SK-N-SH (cell line): ENCODE data around the gene MCM3AP. TPM values are rescaled to one million over a fixed set of nuclear protein-coding genes. Genes with fewer than 3 reads are reported as not detected.

Source experiments
- CTCF ChIA-PET: fragments of 300-600, 350-600 bp; formaldehyde crosslinking; extraction: SDS; loops from one replicate; lab custom pipeline; 2021; lab: Yijun Ruan, JAX
- POLR2A ChIA-PET: fragments of 350-600 bp; sonication (Branson Sonifier 250); formaldehyde crosslinking; extraction: SDS; loops from one replicate; lab custom pipeline; 2020; ENCODE audit warnings: antibody characterized with exemption, inconsistent platforms; lab: Yijun Ruan, JAX
- DNase-seq: peaks from one replicate; pipeline ENCODE4 v3.0.0; 2012
- H2AFZ ChIP-seq: fragments of 200-600 bp; sonication (generic); 2 replicates; pipeline ENCODE4 v1.8.1; 2016; ENCODE audit warnings: antibody characterized with exemption, mild to moderate bottlenecking, low read depth
- H3F3A ChIP-seq: fragments of 200-600 bp; sonication (generic); replicated peaks from 2 replicates; pipeline ENCODE3; 2016; ENCODE audit warnings: antibody characterized with exemption, mild to moderate bottlenecking; ENCODE audit not compliant: insufficient read depth
- H3K27ac ChIP-seq, 2 experiments: fragments of 200-500 bp in 1 of 2; fragments of 200-600 bp in 1 of 2; sonication (Bioruptor generic) in 1 of 2; sonication (generic), shearing (Covaris generic) in 1 of 2; 2 replicates each; pipeline versions ENCODE4 v1.5.1 to v1.6.1; 2014 to 2016; ENCODE audit warnings: low read depth in 2 of 2, inconsistent platforms in 1 of 2, low read length in 1 of 2, mild to moderate bottlenecking in 1 of 2, mixed read lengths in 1 of 2
- H3K27me3 ChIP-seq: fragments of 200-600 bp; sonication (generic), shearing (Covaris generic); 2 replicates; pipeline ENCODE4 v1.6.1; 2016; ENCODE audit warnings: mixed run types; ENCODE audit not compliant: insufficient read depth
- H3K36me3 ChIP-seq, 2 experiments: fragments of 200-500 bp in 1 of 2; fragments of 200-600 bp in 1 of 2; sonication (Bioruptor generic) in 1 of 2; sonication (generic) in 1 of 2; replicated peaks in 1 of 2; 2 replicates each; pipeline versions ENCODE3 to v1.5.1; 2014 to 2016; ENCODE audit warnings: low read length in 1 of 2, mild to moderate bottlenecking in 1 of 2; ENCODE audit not compliant: insufficient read depth in 2 of 2, control insufficient read depth in 1 of 2
- H3K4me1 ChIP-seq, 2 experiments: fragments of 200-500 bp in 1 of 2; fragments of 200-600 bp in 1 of 2; sonication (Bioruptor generic) in 1 of 2; sonication (generic), shearing (Covaris generic) in 1 of 2; 2 replicates each; pipeline versions ENCODE4 v1.5.1 to v1.6.1; 2014 to 2016; ENCODE audit warnings: low read depth in 1 of 2, low read length in 1 of 2, mixed run types in 1 of 2; ENCODE audit not compliant: insufficient read depth in 2 of 2, control insufficient read depth in 1 of 2
- H3K4me2 ChIP-seq: fragments of 200-600 bp; sonication (generic), shearing (Covaris generic); 2 replicates; pipeline ENCODE4 v1.6.1; 2017; ENCODE audit warnings: mixed run types
- H3K4me3 ChIP-seq, 2 experiments: fragments of 200-500 bp in 1 of 2; fragments of 200-600 bp in 1 of 2; sonication (Bioruptor generic) in 1 of 2; sonication (generic), shearing (Covaris generic) in 1 of 2; 2 replicates each; pipeline versions ENCODE4 v1.5.1 to v1.8.1; 2014 to 2016; ENCODE audit warnings: low read depth in 2 of 2, inconsistent platforms in 1 of 2, low read length in 1 of 2, mild to moderate bottlenecking in 1 of 2, mixed read lengths in 1 of 2, moderate library complexity in 1 of 2
- H3K79me2 ChIP-seq: fragments of 200-600 bp; sonication (generic); 2 replicates; pipeline ENCODE4 v1.8.1; 2017; ENCODE audit warnings: mild to moderate bottlenecking; ENCODE audit not compliant: insufficient read depth
- H3K9ac ChIP-seq: fragments of 200-600 bp; sonication (generic); 2 replicates; pipeline ENCODE4 v1.6.1; 2017; ENCODE audit warnings: mixed run types
- H3K9me2 ChIP-seq: fragments of 200-600 bp; sonication (generic); 2 replicates; pipeline ENCODE4 v1.6.1; 2017; ENCODE audit warnings: mixed run types
- H3K9me3 ChIP-seq: fragments of 200-600 bp; sonication (generic); 2 replicates; pipeline ENCODE4 v1.6.1; 2017; ENCODE audit warnings: mixed run types, mild to moderate bottlenecking, moderate library complexity
- H4K20me1 ChIP-seq: fragments of 200-600 bp; sonication (generic); 2 replicates; pipeline ENCODE4 v1.6.1; 2017; ENCODE audit warnings: mild to moderate bottlenecking, mixed run types; ENCODE audit not compliant: insufficient read depth
- EP300 ChIP-seq, 2 experiments: IDR thresholded peaks; 2 replicates each; pipeline versions ENCODE4 v1.4.0 to v1.6.1; 2012; ENCODE audit warnings: borderline replicate concordance in 1 of 2, low read depth in 1 of 2, low read length in 1 of 2
- FOXJ3 ChIP-seq: sonication (generic); formaldehyde crosslinking; IDR thresholded peaks from 2 replicates; pipeline ENCODE4 v1.5.1; 2020; ENCODE audit warnings: mild to moderate bottlenecking, missing genetic modification reagents
- FOXM1 ChIP-seq: IDR thresholded peaks from 2 replicates; pipeline ENCODE4 v1.4.0; 2012; ENCODE audit warnings: low read depth, mild to moderate bottlenecking
- GABPA ChIP-seq: IDR thresholded peaks from 2 replicates; pipeline ENCODE4 v1.4.0; 2012; ENCODE audit warnings: low read depth, mild to moderate bottlenecking
- GATA2 ChIP-seq: sonication (generic); formaldehyde crosslinking; IDR thresholded peaks from 2 replicates; pipeline ENCODE4 v1.5.0; 2020; ENCODE audit warnings: mild to moderate bottlenecking, missing genetic modification reagents
- IRF3 ChIP-seq: fragments of 150-350 bp; IDR thresholded peaks from 2 replicates; pipeline ENCODE4 v1.6.1; 2016; ENCODE audit warnings: mild to moderate bottlenecking, low read depth, low read length
- MEF2A ChIP-seq: IDR thresholded peaks from 2 replicates; pipeline ENCODE4 v1.4.0; 2012; ENCODE audit warnings: low read depth, borderline replicate concordance
- MXI1 ChIP-seq: IDR thresholded peaks from 2 replicates; pipeline ENCODE4 v1.6.1; 2012; ENCODE audit warnings: mild to moderate bottlenecking, low read depth, low read length, improper control_type of control experiment
- NFIC ChIP-seq: IDR thresholded peaks from 2 replicates; pipeline ENCODE4 v1.4.0; 2012; ENCODE audit warnings: borderline replicate concordance
- RAD21 ChIP-seq: IDR thresholded peaks from 2 replicates; pipeline ENCODE4 v1.6.1; 2012; ENCODE audit warnings: mild to moderate bottlenecking, low read length
- RCOR1 ChIP-seq: fragments of 150-350 bp; IDR thresholded peaks from 2 replicates; pipeline ENCODE4 v1.6.1; 2017; ENCODE audit warnings: antibody characterized with exemption, low read length
- REST ChIP-seq: IDR thresholded peaks from 2 replicates; pipeline ENCODE4 v1.6.1; 2012; ENCODE audit warnings: mild to moderate bottlenecking, low read depth, low read length, moderate library complexity
- RFX5 ChIP-seq: IDR thresholded peaks from 2 replicates; pipeline ENCODE4 v1.6.1; 2012; ENCODE audit warnings: mild to moderate bottlenecking, improper control_type of control experiment, low read length
- TAF1 ChIP-seq: IDR thresholded peaks from 2 replicates; pipeline ENCODE4 v1.6.1; 2012; ENCODE audit warnings: low read depth, mild to moderate bottlenecking, low read length, moderate library complexity, borderline replicate concordance
- TCF12 ChIP-seq: IDR thresholded peaks from 2 replicates; pipeline ENCODE4 v1.4.0; 2012
- TEAD4 ChIP-seq: IDR thresholded peaks from 2 replicates; pipeline ENCODE4 v1.4.0; 2012; ENCODE audit warnings: mild to moderate bottlenecking, borderline replicate concordance; ENCODE audit not compliant: insufficient read depth
- USF2 ChIP-seq: fragments of 150-350 bp; IDR thresholded peaks from 2 replicates; pipeline ENCODE4 v1.6.1; 2017; ENCODE audit warnings: antibody characterized with exemption, low read length, low read depth, borderline replicate concordance
- WGBS: methylation state at CpG from one replicate; pipeline ENCODE4 v1.1.6; 2017; ENCODE audit warnings: low lambda C conversion rate; 5-methylcytosine and 5-hydroxymethylcytosine counted together
- polyA plus RNA-seq, 3 experiments: library from polyadenylated mRNA; depleted of rRNA; stranded (reverse); fragments of >200 nt; gene quantifications; 2 replicates each; pipeline ENCODE4 v1.2.3, GENCODE V29; 2012
- TF ChIP-seq, protein P1 (sequence below): fragments of 200-600 bp; sonication (generic); IDR thresholded peaks from 2 replicates; pipeline ENCODE4 v1.6.1; 2017; ENCODE audit warnings: antibody characterized with exemption, mild to moderate bottlenecking, moderate library complexity
- TF ChIP-seq, protein P2 (sequence below): IDR thresholded peaks from 2 replicates; pipeline ENCODE4; 2012

MCM3AP gene
- polyA plus RNA-seq, 1 of the 3 experiments (the other 2 are of a cell fraction), result 42.9 TPM

GRCh38 chr21:46205166-46205565, 80.2 kb downstream of the MCM3AP start:
- Histone ChIP-seq H3K9me3 (no peaks in the 10 kb centered on the region), H3K79me2 (no peaks in the 10 kb centered on the region), H3K4me2 (no peak overlapping the region), H3K9me2 (no peaks in the 10 kb centered on the region), H3K27me3 (no peaks in the 10 kb centered on the region), H4K20me1 (no peaks in the 10 kb centered on the region), H3K4me1 (no peaks in the 10 kb centered on the region), H2AFZ (no peak overlapping the region), H3K4me3 (no peak overlapping the region), H3K27ac (no peak overlapping the region), H3K36me3 (peaks cover 13 to 47% of the 10 kb centered on the region in 2 experiments), H3K9ac (no peak overlapping the region), H3F3A (peaks cover 3% of the 10 kb centered on the region)
- peak; percentile 6 for DNase-seq
- ChIA-PET CTCF (no interaction called here), POLR2A (no interaction called here)
- 92% methylated on average over 7 of the region's 18 CpGs for WGBS
- TF ChIP-seq TCF12 (no peak), MEF2A (no peak), FOXJ3 (CRISPR knock-in tag) (no peak), TAF1 (no peak), GABPA (no peak), MXI1 (no peak), USF2 (no peak), RFX5 (no peak), RCOR1 (no peak), TEAD4 (no peak), EP300 (IDR thresholded peaks at IDR 0.05; ENCODE audit: borderline replicate concordance in 1 of 2, low read depth in 1 of 2, low read length in 1 of 2) (no peak), IRF3 (no peak), REST (no peak), FOXM1 (no peak), GATA2 (CRISPR knock-in tag) (no peak), NFIC (no peak), RAD21 (no peak)
- TF ChIP-seq, protein P1, sequence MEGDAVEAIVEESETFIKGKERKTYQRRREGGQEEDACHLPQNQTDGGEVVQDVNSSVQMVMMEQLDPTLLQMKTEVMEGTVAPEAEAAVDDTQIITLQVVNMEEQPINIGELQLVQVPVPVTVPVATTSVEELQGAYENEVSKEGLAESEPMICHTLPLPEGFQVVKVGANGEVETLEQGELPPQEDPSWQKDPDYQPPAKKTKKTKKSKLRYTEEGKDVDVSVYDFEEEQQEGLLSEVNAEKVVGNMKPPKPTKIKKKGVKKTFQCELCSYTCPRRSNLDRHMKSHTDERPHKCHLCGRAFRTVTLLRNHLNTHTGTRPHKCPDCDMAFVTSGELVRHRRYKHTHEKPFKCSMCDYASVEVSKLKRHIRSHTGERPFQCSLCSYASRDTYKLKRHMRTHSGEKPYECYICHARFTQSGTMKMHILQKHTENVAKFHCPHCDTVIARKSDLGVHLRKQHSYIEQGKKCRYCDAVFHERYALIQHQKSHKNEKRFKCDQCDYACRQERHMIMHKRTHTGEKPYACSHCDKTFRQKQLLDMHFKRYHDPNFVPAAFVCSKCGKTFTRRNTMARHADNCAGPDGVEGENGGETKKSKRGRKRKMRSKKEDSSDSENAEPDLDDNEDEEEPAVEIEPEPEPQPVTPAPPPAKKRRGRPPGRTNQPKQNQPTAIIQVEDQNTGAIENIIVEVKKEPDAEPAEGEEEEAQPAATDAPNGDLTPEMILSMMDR, result no peak
- TF ChIP-seq, protein P2, sequence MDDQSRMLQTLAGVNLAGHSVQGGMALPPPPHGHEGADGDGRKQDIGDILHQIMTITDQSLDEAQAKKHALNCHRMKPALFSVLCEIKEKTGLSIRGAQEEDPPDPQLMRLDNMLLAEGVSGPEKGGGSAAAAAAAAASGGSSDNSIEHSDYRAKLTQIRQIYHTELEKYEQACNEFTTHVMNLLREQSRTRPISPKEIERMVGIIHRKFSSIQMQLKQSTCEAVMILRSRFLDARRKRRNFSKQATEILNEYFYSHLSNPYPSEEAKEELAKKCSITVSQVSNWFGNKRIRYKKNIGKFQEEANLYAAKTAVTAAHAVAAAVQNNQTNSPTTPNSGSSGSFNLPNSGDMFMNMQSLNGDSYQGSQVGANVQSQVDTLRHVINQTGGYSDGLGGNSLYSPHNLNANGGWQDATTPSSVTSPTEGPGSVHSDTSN, result no peak
